K562 (cell line): ENCODE results near the gene SIGLEC15. TPM values are rescaled to one million over a fixed set of nuclear protein-coding genes. Genes with fewer than 3 reads are reported as not detected.

Experiments used
- ARID4B ChIP-seq: sonication (generic); formaldehyde crosslinking; IDR thresholded peaks from 2 replicates; pipeline ENCODE4 v1.8.0; 2022; ENCODE audit warnings: mild to moderate bottlenecking, missing genetic modification reagents
- CCNT2 ChIP-seq: IDR thresholded peaks from 2 replicates; pipeline ENCODE4 v1.6.1; 2011; ENCODE audit warnings: borderline replicate concordance, low read depth, mild to moderate bottlenecking, moderate library complexity, mixed read lengths, low read length; ENCODE audit not compliant: insufficient read length; ENCODE audit errors: extremely low read depth
- HDAC1 ChIP-seq, 2 experiments: fragments of 450-650 bp; IDR thresholded peaks; 2 replicates each; pipeline ENCODE4 v1.6.1; 2016 to 2017; ENCODE audit warnings: inconsistent platforms in 1 of 2, mild to moderate bottlenecking in 1 of 2, moderate library complexity in 1 of 2
- IFI16 ChIP-seq: fragments of 250-450 bp; sonication (Bioruptor Pico); IDR thresholded peaks from 2 replicates; pipeline ENCODE4 v2.1.2; 2022; ENCODE audit warnings: mild to moderate bottlenecking, inconsistent platforms
- SUPT5H ChIP-seq: fragments of 450-650 bp; IDR thresholded peaks from 2 replicates; pipeline ENCODE4 v1.6.1; 2016
- USF1 ChIP-seq: sonication (generic); formaldehyde crosslinking; IDR thresholded peaks from 2 replicates; pipeline ENCODE4 v1.9.0; 2022; ENCODE audit warnings: mild to moderate bottlenecking, missing genetic modification reagents
- ZNF316 ChIP-seq: fragments of 450-650 bp; IDR thresholded peaks from 2 replicates; pipeline ENCODE4 v1.6.1; 2016
- ZNF407 ChIP-seq: fragments of 450-650 bp; IDR thresholded peaks from 2 replicates; pipeline ENCODE4 v1.6.1; 2016; ENCODE audit warnings: low read depth
- ZNF717 ChIP-seq: fragments of 250-450 bp; sonication (Bioruptor Pico); IDR thresholded peaks from 2 replicates; pipeline ENCODE4 v1.5.0; 2021
- polyA plus RNA-seq, 8 experiments: library from polyadenylated mRNA; depleted of rRNA in 4 of 8; stranded (reverse) in 5 of 8; unstranded in 3 of 8; fragments of >200 nt; fragmentation: Nextera tagmentation in 2 of 8; fragmentation: Illumina TruSeq in 1 of 8; extraction: Ambion mirVana in 2 of 8; extraction: Trizol in 1 of 8; gene quantifications; 2 replicates each; pipeline versions ENCODE4 v1.2.1 to v1.2.3, GENCODE V29; 2011 to 2014; ENCODE audit warnings: inconsistent platforms in 1 of 8, missing spikeins in 1 of 8
- total RNA-seq, 7 experiments: library from RNA; depleted of rRNA in 6 of 7; stranded (reverse); fragments of >200 nt in 6 of 7; fragmentation: Illumina TruSeq in 2 of 7; extraction: Trizol in 2 of 7; gene quantifications; 2 replicates each; pipeline versions ENCODE4 v1.2.1 to v1.2.3, GENCODE V29; 2011 to 2021; ENCODE audit warnings: low replicate concordance in 1 of 7
- TF ChIP-seq, protein P1 (sequence below): fragments of 450-650 bp; IDR thresholded peaks from 2 replicates; pipeline ENCODE4 v1.6.1; 2017; ENCODE audit warnings: antibody characterized with exemption

Gene SIGLEC15
- total and polyA plus RNA-seq, 9 of the 15 experiments (the other 6 are each of a cell fraction or from before 2014, with no cell fraction given): not detected

GRCh38 chr18:45890606-45891005 is 65.1 kb downstream of the SIGLEC15 start (continued):
- TF ChIP-seq ZNF407 (no peak), ZNF316 (no peak), ZNF717 (no peak), IFI16 (CRISPR knock-in tag) (no peak), ARID4B (CRISPR knock-in tag) (no peak), USF1 (CRISPR knock-in tag) (no peak), CCNT2 (no peak), SUPT5H (no peak), HDAC1 (IDR thresholded peaks at IDR 0.05) (no peak)
- TF ChIP-seq, protein P1, sequence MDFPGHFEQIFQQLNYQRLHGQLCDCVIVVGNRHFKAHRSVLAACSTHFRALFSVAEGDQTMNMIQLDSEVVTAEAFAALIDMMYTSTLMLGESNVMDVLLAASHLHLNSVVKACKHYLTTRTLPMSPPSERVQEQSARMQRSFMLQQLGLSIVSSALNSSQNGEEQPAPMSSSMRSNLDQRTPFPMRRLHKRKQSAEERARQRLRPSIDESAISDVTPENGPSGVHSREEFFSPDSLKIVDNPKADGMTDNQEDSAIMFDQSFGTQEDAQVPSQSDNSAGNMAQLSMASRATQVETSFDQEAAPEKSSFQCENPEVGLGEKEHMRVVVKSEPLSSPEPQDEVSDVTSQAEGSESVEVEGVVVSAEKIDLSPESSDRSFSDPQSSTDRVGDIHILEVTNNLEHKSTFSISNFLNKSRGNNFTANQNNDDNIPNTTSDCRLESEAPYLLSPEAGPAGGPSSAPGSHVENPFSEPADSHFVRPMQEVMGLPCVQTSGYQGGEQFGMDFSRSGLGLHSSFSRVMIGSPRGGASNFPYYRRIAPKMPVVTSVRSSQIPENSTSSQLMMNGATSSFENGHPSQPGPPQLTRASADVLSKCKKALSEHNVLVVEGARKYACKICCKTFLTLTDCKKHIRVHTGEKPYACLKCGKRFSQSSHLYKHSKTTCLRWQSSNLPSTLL: no peak
